Activated T-cell treated with anti-CD3 and anti-CD28 coated beads for 4 hours (primary cell): Measurements from ENCODE around the gene BACH1.

Experiments used
- DNase-seq: peaks from one replicate; pipeline ENCODE4 v3.0.0-alpha.2; 2020

BACH1 gene

DNA sequence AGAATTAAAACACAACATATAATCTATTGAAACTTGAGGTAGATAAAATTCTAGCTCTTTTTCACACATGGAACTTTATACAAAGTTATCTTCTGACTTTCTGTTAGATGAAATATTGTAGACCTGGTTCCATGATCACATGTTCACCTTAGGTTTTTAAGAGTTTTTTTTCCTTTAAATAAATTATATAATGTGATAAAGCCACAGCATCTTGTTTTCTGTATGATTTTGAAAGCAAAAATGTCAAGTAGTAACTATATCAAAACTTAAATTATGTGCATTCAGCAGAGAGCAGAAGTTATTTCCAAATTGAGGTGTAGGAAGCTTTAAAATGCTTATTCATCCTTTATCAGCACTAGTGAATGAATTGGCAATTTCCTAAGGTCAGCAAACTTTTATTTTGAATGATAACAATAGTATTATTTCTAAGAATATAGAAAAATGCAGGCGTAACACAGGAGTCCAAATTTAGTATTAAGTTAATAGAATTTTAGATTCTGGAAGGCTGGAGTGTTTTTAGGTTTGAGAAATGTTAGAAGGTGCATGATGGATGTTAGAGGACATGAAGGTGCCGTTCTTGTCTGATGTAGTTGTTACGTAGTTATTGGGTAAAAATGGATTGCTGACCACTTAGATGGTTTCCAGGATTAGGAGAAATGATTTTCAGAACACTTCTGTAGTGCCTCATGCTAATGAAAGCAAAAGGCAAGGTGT, 17.5 kb downstream of the BACH1 start:
- DNase-seq, result no peak

DNA sequence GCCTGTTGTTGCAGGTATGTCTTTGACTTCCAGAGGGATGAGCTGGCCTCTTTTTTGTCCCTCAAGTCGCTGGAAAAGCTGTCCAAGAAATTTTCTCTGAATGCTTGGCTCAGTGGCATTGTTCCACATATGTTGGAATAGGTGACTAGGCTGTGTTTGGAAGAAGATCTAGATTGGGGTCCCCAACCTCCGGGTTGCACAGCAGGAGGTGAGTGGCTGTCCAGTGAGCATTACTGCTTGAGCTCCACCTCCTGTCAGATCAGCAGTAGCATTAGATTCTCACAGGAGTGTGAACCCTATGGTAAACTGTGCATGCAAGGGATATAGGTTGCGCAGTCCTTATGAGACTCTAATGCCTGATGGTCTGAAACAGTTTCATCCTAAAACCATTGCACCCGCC, 18.1 kb downstream of the BACH1 start:
- DNase-seq, result no peak

DNA sequence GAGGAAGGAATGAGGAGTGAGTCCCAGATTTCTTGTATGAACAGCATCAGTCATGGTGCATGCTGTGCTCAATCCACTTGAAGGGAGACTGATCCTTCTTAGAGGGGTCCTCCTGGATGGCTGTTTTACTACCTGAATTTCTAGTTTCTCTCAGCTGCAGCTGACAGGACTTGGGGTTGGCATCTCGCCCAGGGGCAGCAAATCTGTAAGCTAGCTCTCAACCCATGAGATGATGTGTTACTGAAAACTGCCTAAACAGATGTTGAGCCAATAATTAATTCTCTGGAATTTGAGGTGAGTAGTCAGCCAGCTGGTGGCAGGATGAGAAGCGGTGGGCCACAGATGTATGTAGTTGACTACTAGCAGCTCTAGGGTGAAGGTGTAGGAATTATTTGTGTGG, 19.6 kb downstream of the BACH1 start:
- DNase-seq, result no peak

DNA sequence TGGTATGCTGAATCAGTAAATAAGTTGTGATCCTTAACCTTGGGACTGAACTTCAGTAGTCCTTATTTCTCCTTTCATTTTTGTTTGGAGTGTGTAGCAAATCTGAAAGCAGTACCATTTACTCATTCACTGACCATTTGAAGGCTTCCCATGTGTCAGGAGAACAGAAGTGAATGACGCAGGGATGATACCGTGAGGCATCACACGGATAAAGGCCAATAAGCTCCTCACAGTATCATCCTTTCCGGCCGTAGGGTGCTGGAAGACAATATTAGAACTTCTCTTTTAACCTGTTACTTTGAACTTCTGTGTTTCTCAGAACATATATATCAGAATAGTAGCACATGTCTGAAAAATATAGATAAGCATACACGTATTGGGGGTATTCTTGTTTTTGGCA, 21.3 kb downstream of the BACH1 start:
- DNase-seq, result no peak

DNA sequence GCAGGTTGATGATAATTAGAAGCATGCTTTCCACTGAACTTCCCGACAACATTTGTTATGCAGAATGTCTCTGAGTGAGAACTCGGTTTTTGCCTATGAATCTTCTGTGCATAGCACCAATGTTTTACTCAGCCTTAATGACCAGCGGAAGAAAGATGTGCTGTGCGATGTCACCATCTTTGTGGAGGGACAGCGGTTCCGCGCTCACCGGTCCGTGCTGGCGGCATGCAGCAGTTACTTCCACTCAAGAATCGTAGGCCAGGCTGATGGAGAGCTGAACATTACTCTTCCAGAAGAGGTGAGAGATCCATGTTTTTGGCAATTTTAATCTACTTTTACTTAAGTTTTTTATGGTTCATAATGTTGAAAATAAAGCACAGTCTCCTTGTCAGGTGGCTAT, 22.5 kb downstream of the BACH1 start:
- no peak for DNase-seq

DNA sequence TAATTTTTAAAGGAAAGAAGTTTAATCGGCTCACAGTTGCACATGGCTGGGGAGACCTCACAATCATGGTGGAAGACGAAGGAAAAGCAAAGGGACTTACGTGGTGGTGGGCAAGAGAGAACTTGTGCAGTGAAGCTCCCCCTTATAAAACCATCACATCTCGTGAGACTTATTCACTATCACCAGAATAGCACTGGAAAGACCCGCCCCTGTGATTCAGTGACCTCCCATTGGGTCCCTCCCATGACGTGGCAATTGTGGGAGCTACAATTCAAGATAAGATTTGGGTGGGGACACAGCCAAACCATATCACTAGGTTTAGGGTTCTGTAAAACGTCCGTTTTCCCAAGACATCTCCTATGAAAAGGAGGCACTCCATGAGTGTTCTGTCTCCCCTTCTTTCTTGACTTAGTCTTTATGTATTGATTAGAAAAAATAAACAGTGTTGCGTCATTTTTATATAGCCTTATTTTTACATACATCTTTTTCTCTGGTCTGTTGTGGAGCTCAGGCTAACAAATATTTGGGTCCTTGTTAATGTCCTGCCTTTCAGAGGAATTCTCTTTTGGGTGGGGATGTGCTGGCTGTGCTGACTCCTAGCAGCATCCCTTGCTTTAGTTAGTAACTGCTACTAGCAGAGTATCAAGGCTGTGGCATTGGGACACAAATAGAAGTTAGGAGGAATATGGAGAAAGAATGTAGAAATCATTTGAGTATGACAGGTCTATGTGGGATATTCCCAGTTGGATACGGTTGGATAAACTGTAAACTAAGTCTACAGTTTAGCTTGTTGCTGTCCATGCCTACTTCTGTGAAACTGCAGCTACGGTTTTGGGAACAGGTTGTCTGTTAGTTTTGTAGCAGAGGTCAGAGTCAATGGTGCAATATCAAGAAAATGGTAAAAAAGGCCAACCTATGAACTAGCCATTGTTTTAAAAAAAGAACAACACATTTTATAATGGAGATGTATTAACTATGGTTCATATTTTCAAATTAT, 23.5 kb downstream of the BACH1 start:
- no peak for DNase-seq

GRCh38 chr21:29323189-29323588, 24.5 kb downstream of the BACH1 start:
- no peak for DNase-seq

DNA sequence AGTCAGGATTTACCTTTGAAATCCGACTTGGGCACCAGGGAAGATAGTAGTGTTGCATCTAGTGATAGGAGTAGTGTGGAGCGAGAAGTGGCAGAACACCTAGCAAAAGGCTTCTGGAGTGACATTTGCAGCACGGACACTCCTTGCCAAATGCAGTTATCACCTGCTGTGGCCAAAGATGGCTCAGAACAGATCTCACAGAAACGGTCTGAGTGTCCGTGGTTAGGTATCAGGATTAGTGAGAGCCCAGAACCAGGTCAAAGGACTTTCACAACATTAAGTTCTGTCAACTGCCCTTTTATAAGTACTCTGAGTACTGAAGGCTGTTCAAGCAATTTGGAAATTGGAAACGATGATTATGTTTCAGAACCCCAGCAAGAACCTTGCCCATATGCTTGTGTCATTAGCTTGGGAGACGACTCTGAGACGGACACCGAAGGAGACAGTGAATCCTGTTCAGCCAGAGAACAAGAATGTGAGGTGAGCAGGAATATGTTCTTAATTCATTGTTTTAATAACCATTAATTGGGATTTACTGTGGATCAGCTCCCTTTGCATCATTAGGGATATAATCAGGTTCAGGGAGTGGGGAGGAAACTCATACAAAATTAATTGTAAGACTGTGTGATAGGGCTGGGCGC, 28.3 kb downstream of the BACH1 start:
- DNase-seq, result no peak

GRCh38 chr21:29329406-29329805, 30.7 kb downstream of the BACH1 start:
- no peak for DNase-seq

DNA sequence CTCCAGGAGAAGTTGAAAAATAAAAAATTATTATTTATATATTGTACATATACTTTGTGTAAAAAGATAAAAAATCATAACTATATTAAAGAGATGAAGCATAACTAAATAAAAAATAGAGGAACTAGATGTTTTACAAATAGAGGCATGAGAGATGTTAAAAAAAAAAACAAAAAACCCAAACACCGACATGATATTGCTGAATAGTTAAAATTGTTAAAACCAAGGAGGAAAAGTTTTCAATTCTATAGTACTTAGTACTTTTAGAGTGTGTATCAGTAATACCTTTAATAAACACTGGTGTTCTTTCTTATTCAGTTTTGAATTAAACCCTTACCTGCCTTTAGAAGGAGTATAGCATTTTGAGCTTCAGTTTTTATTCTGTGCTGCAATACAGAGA, 32.1 kb downstream of the BACH1 start:
- DNase-seq, result no peak

- DNase-seq, result no peak
Observed at GRCh38 chr21:29332461-29333362, 34.0 kb downstream of the BACH1 start.

DNA sequence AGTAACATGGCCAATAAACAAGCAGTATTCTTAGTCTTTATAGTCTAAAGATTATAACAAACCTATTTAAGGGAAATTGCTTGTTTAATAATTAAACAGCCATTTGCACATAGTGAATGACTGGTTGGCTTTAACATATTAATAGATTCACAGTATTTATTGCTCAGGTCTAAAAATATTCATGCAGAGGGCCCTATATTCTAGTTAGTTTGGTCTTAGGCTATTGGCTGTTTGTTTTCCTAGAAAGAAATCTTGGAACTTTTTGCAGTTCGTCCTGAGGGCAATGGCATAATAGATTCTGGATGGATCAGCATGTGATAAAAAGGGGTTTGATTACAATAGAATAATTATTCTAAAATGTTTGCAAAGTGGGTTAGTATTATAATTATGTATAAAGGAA, 34.7 kb downstream of the BACH1 start:
- DNase-seq, result no peak

DNA sequence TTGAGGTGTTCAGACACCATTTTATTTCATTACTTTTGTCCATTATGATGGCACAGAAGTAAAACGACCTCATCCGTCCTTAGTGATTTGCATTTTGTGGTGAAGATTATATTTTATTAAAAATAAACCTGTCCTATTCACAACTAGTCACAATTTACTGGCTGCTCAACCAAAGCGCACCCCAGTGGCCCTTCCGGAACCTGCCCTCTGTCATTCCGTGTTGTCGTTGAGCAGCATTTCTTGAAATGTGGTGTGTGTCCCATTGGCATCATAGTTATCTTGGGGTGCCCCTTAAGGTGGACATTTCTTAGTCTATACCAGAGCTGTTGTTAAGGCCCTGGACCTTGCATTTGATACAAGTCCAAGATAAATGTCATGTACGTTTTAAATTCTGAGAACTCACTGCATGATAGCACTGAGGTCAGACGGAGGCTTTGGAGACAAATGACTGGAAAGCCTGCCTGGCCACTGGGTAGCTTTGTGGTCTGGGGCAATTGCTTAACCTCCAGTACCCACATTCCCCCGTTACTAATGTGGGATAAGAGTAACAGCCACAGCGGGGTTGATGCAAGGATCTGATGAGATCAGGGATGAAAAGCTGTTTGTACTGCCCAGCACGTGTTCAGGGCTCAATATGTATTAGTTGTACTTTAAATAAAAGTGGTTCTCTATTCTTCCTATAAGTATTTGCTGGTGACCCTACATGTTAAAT, 36.2 kb downstream of the BACH1 start:
- no peak for DNase-seq

GRCh38 chr21:29335720-29336119, 37.0 kb downstream of the BACH1 start:
- no peak for DNase-seq

- no peak for DNase-seq
Observed at GRCh38 chr21:29338256-29338655, 39.5 kb downstream of the BACH1 start.

DNA sequence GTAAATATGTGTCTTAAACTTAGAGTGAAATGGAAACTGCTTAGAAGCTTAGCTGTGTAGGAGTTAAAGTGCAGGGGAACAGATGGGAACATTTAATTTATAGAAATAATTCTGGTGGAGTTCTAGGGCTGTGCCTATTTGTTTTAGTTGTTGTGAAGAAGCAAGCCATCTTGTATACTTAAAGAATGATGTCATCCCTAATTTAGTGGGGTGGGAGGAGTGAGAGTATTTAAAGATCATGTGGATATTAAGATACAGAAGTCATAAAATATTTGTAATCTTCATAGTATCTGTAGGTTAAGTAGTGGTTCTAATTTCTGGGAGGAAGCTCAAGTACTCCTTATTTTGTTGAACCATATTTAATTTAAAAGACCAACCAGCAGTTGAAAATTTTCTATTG, 41.5 kb downstream of the BACH1 start:
- DNase-seq, result no peak

DNA sequence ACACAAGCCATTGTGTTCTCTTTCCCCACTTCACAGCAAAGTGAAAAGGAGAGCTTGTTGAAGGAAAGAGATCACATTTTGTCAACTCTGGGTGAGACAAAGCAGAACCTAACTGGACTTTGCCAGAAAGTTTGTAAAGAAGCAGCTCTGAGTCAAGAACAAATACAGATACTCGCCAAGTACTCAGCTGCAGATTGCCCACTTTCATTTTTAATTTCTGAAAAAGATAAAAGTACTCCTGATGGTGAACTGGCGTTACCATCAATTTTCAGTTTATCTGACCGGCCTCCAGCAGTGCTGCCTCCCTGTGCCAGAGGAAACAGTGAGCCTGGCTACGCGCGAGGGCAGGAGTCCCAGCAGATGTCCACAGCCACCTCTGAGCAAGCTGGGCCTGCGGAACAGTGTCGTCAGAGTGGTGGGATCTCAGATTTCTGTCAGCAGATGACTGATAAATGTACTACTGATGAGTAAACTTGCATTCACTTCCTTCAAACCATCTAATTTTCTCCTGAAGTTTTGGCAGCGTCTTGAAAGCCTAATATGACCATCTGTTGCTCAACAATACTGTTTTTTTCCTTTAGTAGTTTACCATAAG, 43.7 kb downstream of the BACH1 start:
- no peak for DNase-seq

DNA sequence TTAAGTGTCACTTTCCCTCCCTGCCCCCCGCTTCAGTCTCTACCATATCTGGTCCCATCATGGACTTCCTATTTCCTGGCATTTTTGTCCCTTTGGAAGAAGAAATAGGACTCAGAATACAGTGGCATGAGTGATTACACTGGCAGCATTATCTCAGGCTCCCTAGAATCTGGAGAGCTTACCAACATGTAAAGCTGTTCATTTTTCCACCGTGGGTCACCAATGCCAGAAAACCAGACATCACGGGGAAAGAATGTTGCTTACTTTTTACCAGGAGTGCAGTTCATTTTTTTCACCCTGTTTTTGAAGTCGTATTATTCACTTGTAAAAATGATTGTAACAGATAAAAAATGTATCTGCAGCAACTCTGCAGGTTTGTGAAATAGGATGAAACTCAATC, 44.8 kb downstream of the BACH1 start:
- DNase-seq, result no peak

GRCh38 chr21:29346281-29346680, 47.6 kb downstream of the BACH1 start:
- no peak for DNase-seq

- no peak for DNase-seq
Observed at GRCh38 chr21:29346771-29347170, 48.0 kb downstream of the BACH1 start.

DNA sequence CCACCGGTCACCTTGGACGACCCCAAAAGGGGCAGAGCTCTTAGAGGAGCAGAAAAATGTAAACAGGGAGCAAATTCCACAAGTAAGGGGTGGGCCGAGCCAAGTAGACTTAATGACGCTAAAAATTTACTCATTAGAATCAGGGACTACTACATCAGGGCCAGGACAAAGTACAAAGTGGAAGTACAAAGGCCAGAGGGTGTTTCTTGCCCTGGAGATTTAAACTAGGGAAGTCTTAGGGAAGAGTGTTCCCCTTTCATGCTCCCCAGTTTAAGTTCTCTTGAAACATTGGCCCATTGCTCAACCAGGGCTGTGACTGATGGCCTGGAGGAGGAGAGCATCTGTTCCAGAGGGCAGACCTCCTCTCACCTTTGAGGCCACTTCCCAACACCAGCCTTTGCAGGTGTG, 48.6 kb downstream of the BACH1 start:
- no peak for DNase-seq

- DNase-seq, result no peak
Observed at GRCh38 chr21:29349702-29350101, 51.0 kb downstream of the BACH1 start.
